Left ventricle myocardium inferior (tissue), 1 donor: ENCODE results near the gene DPY19L3. TPM values are rescaled to one million over a fixed set of nuclear protein-coding genes. Genes with fewer than 3 reads are reported as not detected.

Source experiments
- DNase-seq: peaks from one replicate; pipeline ENCODE4 v3.0.0-alpha.2; 2020
- H3K27ac ChIP-seq: fragments of 200-600 bp; replicated peaks from 2 replicates; pipeline ENCODE4 v1.8.0; 2021
- H3K27me3 ChIP-seq: fragments of 200-600 bp; 2 replicates; pipeline ENCODE4 v1.8.0; 2021; ENCODE audit warnings: low read depth
- H3K36me3 ChIP-seq: fragments of 200-600 bp; 2 replicates; pipeline ENCODE4 v1.8.0; 2021
- H3K4me1 ChIP-seq: fragments of 200-600 bp; 2 replicates; pipeline ENCODE4 v1.8.0; 2021
- H3K4me3 ChIP-seq: fragments of 200-600 bp; 2 replicates; pipeline ENCODE4 v1.8.0; 2021; ENCODE audit warnings: mild to moderate bottlenecking, moderate library complexity
- H3K9me3 ChIP-seq: fragments of 200-600 bp; replicated peaks from 2 replicates; pipeline ENCODE4 v1.8.0; 2021
- CTCF ChIP-seq: fragments of 200-600 bp; IDR thresholded peaks from 2 replicates; pipeline ENCODE4 v1.8.0; 2021; ENCODE audit warnings: antibody characterized with exemption, mild to moderate bottlenecking, borderline replicate concordance
- intact Hi-C: fragments of 100-400 bp; cut with micrococcal nuclease; formaldehyde crosslinking; loops from one replicate; pipeline ENCODE4 v1.11.0; 2022
- total RNA-seq: library from RNA; stranded (reverse); fragmentation: NEBNext Ultra II Directional; extraction: Animal tissue kit (Norgen Biotek cat#: 25700); gene quantifications from one replicate; pipeline ENCODE4 v1.2.1, GENCODE V29; 2021
- donor health status: DM: no; HTN: yes; CAD: no; lungs with severe emphysema.

Gene DPY19L3
- total RNA-seq, 1 donor from 2014 or later: 5.2 TPM

GRCh38 chr19:32530773-32531172 is 125.2 kb downstream of the DPY19L3 start:
- no peak for TF ChIP-seq CTCF
- intact Hi-C loops: no loop called here
- no peak overlapping the region for H3K4me3 ChIP-seq

GRCh38 chr19:32532233-32532632 is 126.7 kb downstream of the DPY19L3 start:
- TF ChIP-seq CTCF: no peak
- no peak for DNase-seq

More at GRCh38 chr19:32530773-32531172, 125.2 kb downstream of the DPY19L3 start:
- no peak overlapping the region for H3K27ac ChIP-seq
- H3K27me3 ChIP-seq: peaks cover 43% of the 10 kb centered on the region
- no peaks in the 10 kb centered on the region for H3K36me3 ChIP-seq
- no peaks in the 10 kb centered on the region for H3K4me1 ChIP-seq
- H3K9me3 ChIP-seq: peaks cover 28% of the 10 kb centered on the region
- DNase-seq: no peak

More at GRCh38 chr19:32532233-32532632, 126.7 kb downstream of the DPY19L3 start:
- Histone ChIP-seq H3K4me1 (no peaks in the 10 kb centered on the region), H3K9me3 (peaks cover 28% of the 10 kb centered on the region), H3K27me3 (peaks cover 45% of the 10 kb centered on the region), H3K36me3 (no peaks in the 10 kb centered on the region), H3K4me3 (no peak overlapping the region), H3K27ac (no peak overlapping the region)
- intact Hi-C loops: no loop called here

Other genes with a start within 250 kb of the DPY19L3 start
- 17.7 TPM for gene ZNF507, start 60.2 kb upstream of the DPY19L3 start, total RNA-seq
- 110 TPM for gene PDCD5, start 175.4 kb downstream of the DPY19L3 start, total RNA-seq